Measurements from ENCODE around the gene POLDIP3.

The POLDIP3 gene

DNA sequence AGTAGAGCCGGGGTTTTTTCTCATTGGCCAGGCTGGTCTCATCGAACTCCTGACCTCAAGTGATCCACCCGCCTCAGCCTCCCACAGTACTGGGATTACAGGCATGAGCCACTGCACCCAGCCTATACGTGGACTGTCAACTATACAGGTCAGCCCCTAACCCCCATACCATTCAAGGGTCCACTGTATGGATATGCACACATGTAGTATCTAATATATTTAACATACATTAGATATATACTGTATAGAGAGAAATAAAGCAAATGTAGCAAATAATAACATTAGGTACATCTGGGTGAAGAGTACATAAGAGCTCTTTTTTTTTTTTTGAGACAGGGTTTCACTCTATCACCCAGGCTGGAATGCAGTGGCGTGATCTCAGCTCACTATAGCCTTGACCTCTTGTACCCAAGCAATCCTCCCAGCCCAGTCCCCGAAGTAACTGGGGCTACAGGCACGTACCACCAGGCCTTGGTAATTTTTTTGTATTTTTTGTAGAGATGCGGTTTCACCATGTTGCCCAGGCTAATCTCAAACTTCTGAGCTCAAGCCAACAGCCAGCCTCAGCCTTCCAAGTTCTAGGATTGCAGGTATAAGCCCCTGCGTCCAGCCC, 27.2 kb upstream of the POLDIP3 start (continued):
- TF ChIP-seq, protein P1, sequence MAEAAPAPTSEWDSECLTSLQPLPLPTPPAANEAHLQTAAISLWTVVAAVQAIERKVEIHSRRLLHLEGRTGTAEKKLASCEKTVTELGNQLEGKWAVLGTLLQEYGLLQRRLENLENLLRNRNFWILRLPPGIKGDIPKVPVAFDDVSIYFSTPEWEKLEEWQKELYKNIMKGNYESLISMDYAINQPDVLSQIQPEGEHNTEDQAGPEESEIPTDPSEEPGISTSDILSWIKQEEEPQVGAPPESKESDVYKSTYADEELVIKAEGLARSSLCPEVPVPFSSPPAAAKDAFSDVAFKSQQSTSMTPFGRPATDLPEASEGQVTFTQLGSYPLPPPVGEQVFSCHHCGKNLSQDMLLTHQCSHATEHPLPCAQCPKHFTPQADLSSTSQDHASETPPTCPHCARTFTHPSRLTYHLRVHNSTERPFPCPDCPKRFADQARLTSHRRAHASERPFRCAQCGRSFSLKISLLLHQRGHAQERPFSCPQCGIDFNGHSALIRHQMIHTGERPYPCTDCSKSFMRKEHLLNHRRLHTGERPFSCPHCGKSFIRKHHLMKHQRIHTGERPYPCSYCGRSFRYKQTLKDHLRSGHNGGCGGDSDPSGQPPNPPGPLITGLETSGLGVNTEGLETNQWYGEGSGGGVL (tag by site-specific recombination; IDR thresholded peaks at IDR 0.05) = no peak
- TF ChIP-seq ZNF157 (tag by site-specific recombination; IDR thresholded peaks at IDR 0.05) = no peak

DNA sequence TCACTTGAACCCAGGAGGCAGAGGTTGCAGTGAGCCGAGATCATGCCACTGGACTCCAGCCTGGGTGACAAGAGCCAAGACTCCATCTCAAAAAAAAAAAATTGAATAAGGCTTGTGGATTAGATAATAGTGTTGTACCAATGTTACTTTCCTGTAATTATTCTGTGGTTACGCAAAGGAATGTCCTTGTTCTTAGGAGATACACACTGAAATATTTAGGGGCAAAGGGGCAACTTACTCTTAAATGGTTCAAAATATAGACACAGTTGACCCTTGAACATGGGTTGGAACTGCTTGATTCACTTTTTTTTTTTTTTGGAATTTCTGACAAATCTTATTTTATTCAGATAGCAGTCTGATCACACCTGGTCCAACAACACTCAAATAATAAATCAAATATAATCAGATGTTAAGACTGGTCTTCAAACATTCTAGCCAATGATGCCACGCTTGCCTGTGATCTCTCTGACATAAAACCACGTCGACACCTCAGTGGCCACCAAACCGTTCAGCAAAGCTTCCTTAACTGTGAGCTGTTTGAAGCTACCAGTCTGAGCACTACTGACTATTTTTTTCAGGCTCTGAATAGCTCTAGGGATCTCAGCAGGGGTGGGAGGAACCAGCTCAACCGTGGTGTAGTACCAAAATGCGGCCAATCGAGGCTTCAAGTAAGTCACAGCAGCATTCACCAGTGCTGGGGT, 25.0 kb upstream of the POLDIP3 start:
- no peak overlapping the region for H3K27ac ChIP-seq (ENCODE audit: extremely low read depth, low read depth, low read length)
- TF ChIP-seq ZNF24 (tag by site-specific recombination; IDR thresholded peaks at IDR 0.05) = no peak
- TF ChIP-seq ZNF548 (tag by site-specific recombination; IDR thresholded peaks at IDR 0.05) = no peak
- TF ChIP-seq ZSCAN23 (tag by site-specific recombination; IDR thresholded peaks at IDR 0.05) = no peak
- TF ChIP-seq ZNF416 (tag by site-specific recombination; IDR thresholded peaks at IDR 0.05) = no peak
- TF ChIP-seq, protein P2, sequence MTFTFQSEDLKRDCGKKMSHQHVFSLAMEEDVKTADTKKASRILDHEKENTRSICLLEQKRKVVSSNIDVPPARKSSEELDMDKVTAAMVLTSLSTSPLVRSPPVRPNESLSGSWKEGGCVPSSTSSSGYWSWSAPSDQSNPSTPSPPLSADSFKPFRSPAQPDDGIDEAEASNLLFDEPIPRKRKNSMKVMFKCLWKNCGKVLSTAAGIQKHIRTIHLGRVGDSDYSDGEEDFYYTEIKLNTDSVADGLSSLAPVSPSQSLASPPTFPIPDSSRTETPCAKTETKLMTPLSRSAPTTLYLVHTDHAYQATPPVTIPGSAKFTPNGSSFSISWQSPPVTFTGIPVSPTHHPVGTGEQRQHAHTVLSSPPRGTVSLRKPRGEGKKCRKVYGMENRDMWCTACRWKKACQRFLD (tag by site-specific recombination; IDR thresholded peaks at IDR 0.05) = no peak
- TF ChIP-seq OSR2 (tag by site-specific recombination; IDR thresholded peaks at IDR 0.05) = no peak
- no peak for TF ChIP-seq ZNF501 (tag by site-specific recombination; IDR thresholded peaks at IDR 0.05)
- TF ChIP-seq GFI1B (tag by site-specific recombination; IDR thresholded peaks at IDR 0.05) = no peak
- TF ChIP-seq, protein P3, sequence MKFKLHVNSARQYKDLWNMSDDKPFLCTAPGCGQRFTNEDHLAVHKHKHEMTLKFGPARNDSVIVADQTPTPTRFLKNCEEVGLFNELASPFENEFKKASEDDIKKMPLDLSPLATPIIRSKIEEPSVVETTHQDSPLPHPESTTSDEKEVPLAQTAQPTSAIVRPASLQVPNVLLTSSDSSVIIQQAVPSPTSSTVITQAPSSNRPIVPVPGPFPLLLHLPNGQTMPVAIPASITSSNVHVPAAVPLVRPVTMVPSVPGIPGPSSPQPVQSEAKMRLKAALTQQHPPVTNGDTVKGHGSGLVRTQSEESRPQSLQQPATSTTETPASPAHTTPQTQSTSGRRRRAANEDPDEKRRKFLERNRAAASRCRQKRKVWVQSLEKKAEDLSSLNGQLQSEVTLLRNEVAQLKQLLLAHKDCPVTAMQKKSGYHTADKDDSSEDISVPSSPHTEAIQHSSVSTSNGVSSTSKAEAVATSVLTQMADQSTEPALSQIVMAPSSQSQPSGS (tag by site-specific recombination; IDR thresholded peaks at IDR 0.05; ENCODE audit: low read depth) = no peak
- TF ChIP-seq SCRT1 (tag by site-specific recombination; IDR thresholded peaks at IDR 0.05; ENCODE audit: borderline replicate concordance) = no peak
- H3K4me1 ChIP-seq (ENCODE audit: control insufficient read depth, insufficient read depth, low read length) = peaks cover 3% of the 10 kb centered on the region

DNA sequence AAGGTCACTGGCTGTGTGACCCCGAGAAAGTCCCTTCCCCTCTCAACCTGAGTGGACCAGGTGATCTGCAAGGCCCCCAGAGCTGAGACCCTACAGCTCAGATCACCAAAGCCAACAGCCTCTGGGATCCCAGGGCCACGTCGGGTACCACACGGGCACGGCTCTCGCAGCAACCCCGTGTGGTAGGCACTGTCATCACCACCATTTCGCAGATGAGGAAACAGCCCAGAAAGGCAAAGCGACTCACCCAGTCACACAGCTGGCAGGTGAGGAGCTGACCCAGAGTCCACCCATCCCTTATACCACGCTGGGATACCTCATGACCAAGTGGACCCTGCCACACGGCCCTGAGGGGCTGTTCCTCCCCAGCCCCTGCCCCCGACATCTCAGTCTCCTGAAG, 22.9 kb upstream of the POLDIP3 start:
- H3K4me3 ChIP-seq (ENCODE audit: low read depth, low read length) = no peak overlapping the region
- H3K27ac ChIP-seq (ENCODE audit: extremely low read depth, low read depth, low read length) = no peak overlapping the region
- no peaks in the 10 kb centered on the region for H3K9me3 ChIP-seq (ENCODE audit: control insufficient read depth, insufficient read depth, low read depth, low read length)
- H3K4me1 ChIP-seq (ENCODE audit: control insufficient read depth, insufficient read depth, low read length) = no peaks in the 10 kb centered on the region
- TF ChIP-seq YY1 (tag by site-specific recombination; IDR thresholded peaks at IDR 0.05) (no peak), PRDM1 (tag by site-specific recombination; IDR thresholded peaks at IDR 0.05) (no peak), ZNF266 (tag by site-specific recombination; IDR thresholded peaks at IDR 0.05; ENCODE audit: low read depth) (no peak), ZNF654 (tag by site-specific recombination; IDR thresholded peaks at IDR 0.05; ENCODE audit: low read depth) (no peak), GLI2 (tag by site-specific recombination; IDR thresholded peaks at IDR 0.05; ENCODE audit: borderline replicate concordance, low read depth) (no peak)
- TF ChIP-seq, protein P4, sequence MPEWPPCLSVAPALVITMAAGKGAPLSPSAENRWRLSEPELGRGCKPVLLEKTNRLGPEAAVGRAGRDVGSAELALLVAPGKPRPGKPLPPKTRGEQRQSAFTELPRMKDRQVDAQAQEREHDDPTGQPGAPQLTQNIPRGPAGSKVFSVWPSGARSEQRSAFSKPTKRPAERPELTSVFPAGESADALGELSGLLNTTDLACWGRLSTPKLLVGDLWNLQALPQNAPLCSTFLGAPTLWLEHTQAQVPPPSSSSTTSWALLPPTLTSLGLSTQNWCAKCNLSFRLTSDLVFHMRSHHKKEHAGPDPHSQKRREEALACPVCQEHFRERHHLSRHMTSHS (tag by site-specific recombination; IDR thresholded peaks at IDR 0.05) = no peak
- TF ChIP-seq, protein P5, sequence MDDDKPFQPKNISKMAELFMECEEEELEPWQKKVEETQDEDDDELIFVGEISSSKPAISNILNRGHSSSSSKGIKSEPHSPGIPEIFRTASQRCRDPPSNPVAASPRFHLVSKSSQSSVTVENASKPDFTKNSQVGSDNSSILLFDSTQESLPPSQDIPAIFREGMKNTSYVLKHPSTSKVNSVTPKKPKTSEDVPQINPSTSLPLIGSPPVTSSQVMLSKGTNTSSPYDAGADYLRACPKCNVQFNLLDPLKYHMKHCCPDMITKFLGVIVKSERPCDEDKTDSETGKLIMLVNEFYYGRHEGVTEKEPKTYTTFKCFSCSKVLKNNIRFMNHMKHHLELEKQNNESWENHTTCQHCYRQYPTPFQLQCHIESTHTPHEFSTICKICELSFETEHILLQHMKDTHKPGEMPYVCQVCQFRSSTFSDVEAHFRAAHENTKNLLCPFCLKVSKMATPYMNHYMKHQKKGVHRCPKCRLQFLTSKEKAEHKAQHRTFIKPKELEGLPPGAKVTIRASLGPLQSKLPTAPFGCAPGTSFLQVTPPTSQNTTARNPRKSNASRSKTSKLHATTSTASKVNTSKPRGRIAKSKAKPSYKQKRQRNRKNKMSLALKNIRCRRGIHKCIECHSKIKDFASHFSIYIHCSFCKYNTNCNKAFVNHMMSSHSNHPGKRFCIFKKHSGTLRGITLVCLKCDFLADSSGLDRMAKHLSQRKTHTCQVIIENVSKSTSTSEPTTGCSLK (tag by site-specific recombination; IDR thresholded peaks at IDR 0.05) = no peak
- ChIA-PET POLR2A (interaction anchor here (0.9 to 1.1 kb wide), 2 partner anchors 9 to 12 kb away, joined by 4 to 9 read pairs; partner anchors contain the start of gene CYB5R3), CTCF (interaction anchor here (0.6 to 2.8 kb wide), 4 partner anchors 12 to 383 kb away, joined by 3 to 17 read pairs (median 4); no protein-coding TSS in a partner anchor)
- H3K36me3 ChIP-seq (ENCODE audit: control insufficient read depth in 2 of 2, insufficient read depth in 1 of 2, low read length in 2 of 2) = peaks cover 14 to 40% of the 10 kb centered on the region in 2 experiments; a peak in 2 of 3 replicates

More for the DNA sequence above, 25.0 kb upstream of the POLDIP3 start:
- CTCF ChIA-PET = interaction anchor here (0.6 to 1.1 kb wide), 4 partner anchors 14 to 181 kb away, joined by 3 to 7 read pairs (median 4); no protein-coding TSS in a partner anchor
- H3K4me3 ChIP-seq (ENCODE audit: low read depth, low read length) = no peak overlapping the region
- peaks cover 3 to 24% of the 10 kb centered on the region in 2 experiments; a peak in 2 of 3 replicates for H3K36me3 ChIP-seq (ENCODE audit: control insufficient read depth in 2 of 2, insufficient read depth in 1 of 2, low read length in 2 of 2)
- POLR2A ChIA-PET = interaction anchor here (1.0 kb wide), 1 partner anchor 8 kb away, joined by 3 read pairs; no protein-coding TSS in a partner anchor
- H3K9me3 ChIP-seq (ENCODE audit: control insufficient read depth, insufficient read depth, low read depth, low read length) = no peaks in the 10 kb centered on the region

Data from HEK293 (cell line).